ENCODE results near the gene TTC34.
"Not testable (repeated sequence)": the region's sequence is repeated elsewhere in the genome, so short reads cannot be mapped to it uniquely, and the experiment has no call there.

The TTC34 gene

GRCh38 chr1:2657124-2657523 lies 144.4 kb downstream of the TTC34 start:
- H3K4me1 ChIP-seq (ENCODE audit: control insufficient read depth in 1 of 2, insufficient read depth in 2 of 2, low read length in 2 of 2); H3K14ac ChIP-seq (ENCODE audit: low read length); H3K4ac ChIP-seq (ENCODE audit: low read depth, low read length); H3K9ac ChIP-seq (ENCODE audit: low read length); H4K8ac ChIP-seq (ENCODE audit: low read depth, low read length); DNase-seq; H3K27me3 ChIP-seq (ENCODE audit: insufficient read depth, low read length); H2BK12ac ChIP-seq (ENCODE audit: low read length); H2AFZ ChIP-seq (ENCODE audit: insufficient read depth, low read length, poor library complexity); H3K18ac ChIP-seq (ENCODE audit: low read length); H2BK120ac ChIP-seq (ENCODE audit: insufficient read depth, low read length, poor library complexity); H3K79me2 ChIP-seq (ENCODE audit: control insufficient read depth, insufficient read depth, low read length, poor library complexity); H3K79me1 ChIP-seq (ENCODE audit: low read length); H3K27ac ChIP-seq (ENCODE audit: low read depth, low read length); H3K4me2 ChIP-seq (ENCODE audit: low read length); H2AK5ac ChIP-seq (ENCODE audit: low read length); H3K4me3 ChIP-seq (ENCODE audit: low read depth, low read length); H2BK5ac ChIP-seq (ENCODE audit: low read depth, low read length, poor library complexity); H3K23ac ChIP-seq (ENCODE audit: low read length); H4K91ac ChIP-seq (ENCODE audit: low read depth, low read length); H4K12ac ChIP-seq (ENCODE audit: low read depth, low read length); H3K36me3 ChIP-seq (ENCODE audit: control insufficient read depth in 1 of 2, insufficient read depth in 2 of 2, low read length in 2 of 2): not testable (repeated sequence)
- no CpG with 5 or more reads among the region's 12 CpGs for WGBS (ENCODE audit: extremely low coverage, insufficient coverage, insufficient read length)
- H3K9me3 ChIP-seq (ENCODE audit: insufficient read depth, low read depth, low read length) = peaks cover 43% of the 10 kb centered on the region

GRCh38 chr1:2655598-2656434 lies 145.7 kb downstream of the TTC34 start:
- H3K9ac ChIP-seq (ENCODE audit: low read length); H3K4ac ChIP-seq (ENCODE audit: low read depth, low read length); H2AFZ ChIP-seq (ENCODE audit: insufficient read depth, low read length, poor library complexity); H2AK5ac ChIP-seq (ENCODE audit: low read length); H3K14ac ChIP-seq (ENCODE audit: low read length); H3K36me3 ChIP-seq (ENCODE audit: control insufficient read depth in 1 of 2, insufficient read depth in 2 of 2, low read length in 2 of 2); H3K4me2 ChIP-seq (ENCODE audit: low read length); H3K27me3 ChIP-seq (ENCODE audit: insufficient read depth, low read length); H3K18ac ChIP-seq (ENCODE audit: low read length); H2BK5ac ChIP-seq (ENCODE audit: low read depth, low read length, poor library complexity); H4K12ac ChIP-seq (ENCODE audit: low read depth, low read length); H3K79me2 ChIP-seq (ENCODE audit: control insufficient read depth, insufficient read depth, low read length, poor library complexity); H2BK120ac ChIP-seq (ENCODE audit: insufficient read depth, low read length, poor library complexity); H3K4me1 ChIP-seq (ENCODE audit: control insufficient read depth in 1 of 2, insufficient read depth in 2 of 2, low read length in 2 of 2); H2BK12ac ChIP-seq (ENCODE audit: low read length); DNase-seq; H4K91ac ChIP-seq (ENCODE audit: low read depth, low read length); H3K27ac ChIP-seq (ENCODE audit: low read depth, low read length); H3K23ac ChIP-seq (ENCODE audit: low read length); H3K79me1 ChIP-seq (ENCODE audit: low read length); H3K4me3 ChIP-seq (ENCODE audit: low read depth, low read length); H4K8ac ChIP-seq (ENCODE audit: low read depth, low read length): not testable (repeated sequence)
- no CpG with 5 or more reads among the region's 16 CpGs for WGBS (ENCODE audit: extremely low coverage, insufficient coverage, insufficient read length)
- H3K9me3 ChIP-seq (ENCODE audit: insufficient read depth, low read depth, low read length) = peaks cover 55% of the 10 kb centered on the region

- not testable (repeated sequence) for H3K36me3 ChIP-seq (ENCODE audit: control insufficient read depth in 1 of 2, insufficient read depth in 2 of 2, low read length in 2 of 2); H4K91ac ChIP-seq (ENCODE audit: low read depth, low read length); H3K4me2 ChIP-seq (ENCODE audit: low read length); H2BK5ac ChIP-seq (ENCODE audit: low read depth, low read length, poor library complexity); H3K9ac ChIP-seq (ENCODE audit: low read length); H3K14ac ChIP-seq (ENCODE audit: low read length); H3K4ac ChIP-seq (ENCODE audit: low read depth, low read length); H3K27me3 ChIP-seq (ENCODE audit: insufficient read depth, low read length); H2BK120ac ChIP-seq (ENCODE audit: insufficient read depth, low read length, poor library complexity); H4K12ac ChIP-seq (ENCODE audit: low read depth, low read length); H3K18ac ChIP-seq (ENCODE audit: low read length); H3K4me1 ChIP-seq (ENCODE audit: control insufficient read depth in 1 of 2, insufficient read depth in 2 of 2, low read length in 2 of 2); H2BK12ac ChIP-seq (ENCODE audit: low read length); H2AFZ ChIP-seq (ENCODE audit: insufficient read depth, low read length, poor library complexity); H2AK5ac ChIP-seq (ENCODE audit: low read length); H3K27ac ChIP-seq (ENCODE audit: low read depth, low read length); H4K8ac ChIP-seq (ENCODE audit: low read depth, low read length); DNase-seq; H3K23ac ChIP-seq (ENCODE audit: low read length); H3K79me2 ChIP-seq (ENCODE audit: control insufficient read depth, insufficient read depth, low read length, poor library complexity); H3K79me1 ChIP-seq (ENCODE audit: low read length)
- Histone ChIP-seq H3K9me3 (ENCODE audit: insufficient read depth, low read depth, low read length) (peaks cover 63% of the 10 kb centered on the region), H3K4me3 (ENCODE audit: low read depth, low read length) (peak overlapping the region; percentile 1)
- no CpG with 5 or more reads among the region's 14 CpGs for WGBS (ENCODE audit: extremely low coverage, insufficient coverage, insufficient read length)
These were observed 147.0 kb downstream of the TTC34 start for GRCh38 chr1:2654443-2654948.

- not testable (repeated sequence) for DNase-seq; H2BK120ac ChIP-seq (ENCODE audit: insufficient read depth, low read length, poor library complexity); H3K79me1 ChIP-seq (ENCODE audit: low read length); H3K36me3 ChIP-seq (ENCODE audit: control insufficient read depth in 1 of 2, insufficient read depth in 2 of 2, low read length in 2 of 2); H2BK5ac ChIP-seq (ENCODE audit: low read depth, low read length, poor library complexity); H3K4me2 ChIP-seq (ENCODE audit: low read length); H3K79me2 ChIP-seq (ENCODE audit: control insufficient read depth, insufficient read depth, low read length, poor library complexity); H4K8ac ChIP-seq (ENCODE audit: low read depth, low read length); H4K12ac ChIP-seq (ENCODE audit: low read depth, low read length); H2AFZ ChIP-seq (ENCODE audit: insufficient read depth, low read length, poor library complexity); H3K27ac ChIP-seq (ENCODE audit: low read depth, low read length); H3K4ac ChIP-seq (ENCODE audit: low read depth, low read length); H2AK5ac ChIP-seq (ENCODE audit: low read length); H2BK12ac ChIP-seq (ENCODE audit: low read length); H3K23ac ChIP-seq (ENCODE audit: low read length); H3K27me3 ChIP-seq (ENCODE audit: insufficient read depth, low read length); H3K14ac ChIP-seq (ENCODE audit: low read length); H4K91ac ChIP-seq (ENCODE audit: low read depth, low read length); H3K9ac ChIP-seq (ENCODE audit: low read length); H3K4me1 ChIP-seq (ENCODE audit: control insufficient read depth in 1 of 2, insufficient read depth in 2 of 2, low read length in 2 of 2); H3K18ac ChIP-seq (ENCODE audit: low read length)
- Histone ChIP-seq H3K4me3 (ENCODE audit: low read depth, low read length) (peak overlapping the region; percentile 13), H3K9me3 (ENCODE audit: insufficient read depth, low read depth, low read length) (peaks cover 69% of the 10 kb centered on the region)
- WGBS (ENCODE audit: extremely low coverage, insufficient coverage, insufficient read length) = no CpG with 5 or more reads among the region's 14 CpGs
These were observed 147.6 kb downstream of the TTC34 start for GRCh38 chr1:2653741-2654442.
